Measurements from ENCODE around the gene EVC2.
A peak's percentile ranks its signal among the peaks of the same experiment; 100 is the strongest.

EVC2 gene

GRCh38 chr4:5720980-5721379 lies 12.6 kb upstream of the EVC2 start:
- Mint-ChIP-seq H3K4me1 (no peaks in the 10 kb centered on the region), H3K27ac (no peak overlapping the region), H3K9me3 (peaks cover 13% of the 10 kb centered on the region), H3K36me3 (no peaks in the 10 kb centered on the region), H3K4me3 (no peak overlapping the region), H3K27me3 (peaks cover 1% of the 10 kb centered on the region)

- Mint-ChIP-seq H3K4me1 (no peaks in the 10 kb centered on the region), H3K36me3 (no peaks in the 10 kb centered on the region), H3K27me3 (peaks cover 1% of the 10 kb centered on the region), H3K27ac (no peak overlapping the region), H3K4me3 (no peak overlapping the region), H3K9me3 (peaks cover 13% of the 10 kb centered on the region)
Observed at GRCh38 chr4:5720157-5720850, 11.9 kb upstream of the EVC2 start.

- Mint-ChIP-seq H3K27me3 (peaks cover 1% of the 10 kb centered on the region), H3K27ac (no peak overlapping the region), H3K4me3 (no peak overlapping the region), H3K4me1 (no peaks in the 10 kb centered on the region), H3K36me3 (no peaks in the 10 kb centered on the region), H3K9me3 (peaks cover 17% of the 10 kb centered on the region)
Observed at GRCh38 chr4:5719350-5720055, 11.1 kb upstream of the EVC2 start.

GRCh38 chr4:5718411-5718810 lies 10.1 kb upstream of the EVC2 start:
- Mint-ChIP-seq H3K4me3 (no peak overlapping the region), H3K4me1 (no peaks in the 10 kb centered on the region), H3K9me3 (peaks cover 22% of the 10 kb centered on the region), H3K36me3 (no peaks in the 10 kb centered on the region), H3K27me3 (peaks cover 1% of the 10 kb centered on the region), H3K27ac (no peak overlapping the region)

- Mint-ChIP-seq H3K27ac (no peak overlapping the region), H3K27me3 (peaks cover 3% of the 10 kb centered on the region), H3K36me3 (no peaks in the 10 kb centered on the region), H3K4me1 (no peaks in the 10 kb centered on the region), H3K4me3 (no peak overlapping the region), H3K9me3 (peaks cover 22% of the 10 kb centered on the region)
Observed at GRCh38 chr4:5717449-5718158, 9.2 kb upstream of the EVC2 start.

GRCh38 chr4:5716391-5716790 lies 8.0 kb upstream of the EVC2 start:
- Mint-ChIP-seq H3K4me1 (no peaks in the 10 kb centered on the region), H3K27me3 (peaks cover 9% of the 10 kb centered on the region), H3K4me3 (no peak overlapping the region), H3K9me3 (peaks cover 22% of the 10 kb centered on the region), H3K27ac (no peak overlapping the region), H3K36me3 (no peaks in the 10 kb centered on the region)

- peaks cover 5% of the 10 kb centered on the region for H3K4me1 Mint-ChIP-seq
- peaks cover 22% of the 10 kb centered on the region for H3K9me3 Mint-ChIP-seq
- H3K4me3 Mint-ChIP-seq = no peak overlapping the region
- no peaks in the 10 kb centered on the region for H3K36me3 Mint-ChIP-seq
- H3K27ac Mint-ChIP-seq = no peak overlapping the region
- peaks cover 14% of the 10 kb centered on the region for H3K27me3 Mint-ChIP-seq
Observed at GRCh38 chr4:5715357-5715756, 7.0 kb upstream of the EVC2 start.

GRCh38 chr4:5713861-5714260 lies 5.5 kb upstream of the EVC2 start:
- H3K27me3 Mint-ChIP-seq = peaks cover 19% of the 10 kb centered on the region
- no peak overlapping the region for H3K4me3 Mint-ChIP-seq
- H3K9me3 Mint-ChIP-seq = peaks cover 22% of the 10 kb centered on the region
- no peaks in the 10 kb centered on the region for H3K36me3 Mint-ChIP-seq
- H3K27ac Mint-ChIP-seq = no peak overlapping the region
- peaks cover 5% of the 10 kb centered on the region for H3K4me1 Mint-ChIP-seq

GRCh38 chr4:5712931-5713330 lies 4.6 kb upstream of the EVC2 start:
- Mint-ChIP-seq H3K36me3 (no peaks in the 10 kb centered on the region), H3K27me3 (peaks cover 21% of the 10 kb centered on the region), H3K4me3 (no peak overlapping the region), H3K4me1 (peaks cover 5% of the 10 kb centered on the region), H3K9me3 (peaks cover 22% of the 10 kb centered on the region), H3K27ac (no peak overlapping the region)

GRCh38 chr4:5712517-5712916 lies 4.2 kb upstream of the EVC2 start:
- Mint-ChIP-seq H3K27ac (no peak overlapping the region), H3K9me3 (peaks cover 18% of the 10 kb centered on the region), H3K27me3 (peaks cover 24% of the 10 kb centered on the region)

GRCh38 chr4:5711479-5712184 lies 3.3 kb upstream of the EVC2 start:
- Mint-ChIP-seq H3K4me3 (no peak overlapping the region), H3K36me3 (no peaks in the 10 kb centered on the region), H3K27me3 (peaks cover 31% of the 10 kb centered on the region), H3K4me1 (peaks cover 5% of the 10 kb centered on the region), H3K9me3 (peaks cover 10% of the 10 kb centered on the region), H3K27ac (no peak overlapping the region)

More at GRCh38 chr4:5712517-5712916, 4.2 kb upstream of the EVC2 start:
- Mint-ChIP-seq H3K36me3 (no peaks in the 10 kb centered on the region), H3K4me1 (peaks cover 5% of the 10 kb centered on the region), H3K4me3 (no peak overlapping the region)

- Mint-ChIP-seq H3K27ac (no peak within 1 kb of the TSS), H3K27me3 (peaks cover 34% of the 10 kb centered on the region), H3K9me3 (peaks cover 10% of the 10 kb centered on the region), H3K4me1 (peaks cover 5% of the 10 kb centered on the region), H3K36me3 (no peaks in the 10 kb centered on the region), H3K4me3 (peak within 1 kb of the TSS; percentile 23)
Observed at GRCh38 chr4:5710961-5711478, 2.7 kb upstream of the EVC2 start, which contains the start of gene EVC. Gene EVC (plus strand): TSS chr4:5711201. CDS start chr4:5711381, 180 bp downstream.

GRCh38 chr4:5710065-5710960 lies 2.0 kb upstream of the EVC2 start:
- H3K4me3 Mint-ChIP-seq = peak overlapping the region; percentile 23
- peaks cover 10% of the 10 kb centered on the region for H3K9me3 Mint-ChIP-seq
- H3K27me3 Mint-ChIP-seq = peaks cover 34% of the 10 kb centered on the region
- H3K4me1 Mint-ChIP-seq = peaks cover 5% of the 10 kb centered on the region
- H3K27ac Mint-ChIP-seq = no peak overlapping the region
- no peaks in the 10 kb centered on the region for H3K36me3 Mint-ChIP-seq

- Mint-ChIP-seq H3K27me3 (peaks cover 34% of the 10 kb centered on the region), H3K36me3 (no peaks in the 10 kb centered on the region), H3K4me3 (no peak overlapping the region), H3K4me1 (peaks cover 5% of the 10 kb centered on the region), H3K9me3 (peaks cover 5% of the 10 kb centered on the region), H3K27ac (no peak overlapping the region)
Observed at GRCh38 chr4:5709207-5709575, 832 bp upstream of the EVC2 start.
